ENCODE measurements around the gene RPS15.

- TF ChIP-seq POLR2A (IDR thresholded peaks at IDR 0.05; ENCODE audit: low read depth, low read length) (no peak), TAF1 (IDR thresholded peaks at IDR 0.05; ENCODE audit: low read depth, low read length) (no peak), POLR2AphosphoS5 (IDR thresholded peaks at IDR 0.05; ENCODE audit: low read depth, low read length) (no peak), PAX5 (IDR thresholded peaks at IDR 0.05; ENCODE audit: insufficient read depth, low read length, severe bottlenecking) (no peak), SPI1 (IDR thresholded peaks at IDR 0.05; ENCODE audit: low read depth, low read length) (no peak)
These were observed 11.5 kb upstream of the RPS15 start for GRCh38 chr19:1426736-1427135.

All from GM12891 (cell line).